IMR-90 (cell line): Measurements from ENCODE around the gene PELO. TPM values are rescaled to one million over a fixed set of nuclear protein-coding genes. Genes with fewer than 3 reads are reported as not detected.

Source experiments
- ATAC-seq: fragments of 200-7000 bp; cut with Tn5 transposase; 2 replicates; pipeline ENCODE4 v1.9.1; 2020; ENCODE audit warnings: low read depth, mild to moderate bottlenecking, moderate library complexity
- BruUV-seq: library from RNA; stranded (reverse); fragments of 400-500 nt; replicated peaks from 2 replicates; lab custom pipeline; 2021; lab: Mats Ljungman, UMichigan
- CTCF ChIA-PET: fragments of 300-600 bp; formaldehyde crosslinking; extraction: SDS; loops from one replicate; lab custom pipeline; 2021; ENCODE audit warnings: antibody characterized with exemption; lab: Yijun Ruan, JAX
- POLR2A ChIA-PET: fragments of 300-600 bp; sonication (Branson Sonifier 250); formaldehyde crosslinking; loops from one replicate; lab custom pipeline; 2022; ENCODE audit warnings: antibody characterized with exemption; ENCODE audit not compliant: unreplicated experiment; lab: Charles Lee
- DNase-seq: peaks from one replicate; pipeline ENCODE4 v3.0.0; 2013
- H2AFZ ChIP-seq: replicated peaks from 2 replicates; pipeline ENCODE3; 2013; ENCODE audit warnings: low read length, mild to moderate bottlenecking; ENCODE audit not compliant: poor library complexity
- H2AK5ac ChIP-seq: 2 replicates; pipeline ENCODE4 v1.6.1; 2013; ENCODE audit warnings: low read depth, low read length, inconsistent platforms
- H2AK9ac ChIP-seq: replicated peaks from 2 replicates; pipeline ENCODE3; 2013; ENCODE audit warnings: mild to moderate bottlenecking, low read depth, low read length, moderate library complexity; ENCODE audit not compliant: poor library complexity
- H2BK120ac ChIP-seq: 2 replicates; pipeline ENCODE4 v1.6.1; 2013; ENCODE audit warnings: low read depth, low read length, inconsistent platforms
- H2BK15ac ChIP-seq: 3 replicates; pipeline ENCODE4 v1.6.1; 2013; ENCODE audit warnings: low read depth, low read length, inconsistent platforms
- H2BK20ac ChIP-seq: 2 replicates; pipeline ENCODE4 v1.6.1; 2013; ENCODE audit warnings: low read depth, mild to moderate bottlenecking, inconsistent platforms, low read length, moderate library complexity
- H2BK5ac ChIP-seq: 2 replicates; pipeline ENCODE4 v1.6.1; 2013; ENCODE audit warnings: mild to moderate bottlenecking, low read depth, low read length, inconsistent platforms; ENCODE audit not compliant: poor library complexity, severe bottlenecking
- H3K14ac ChIP-seq: replicated peaks from 2 replicates; pipeline ENCODE4 v1.6.1; 2013; ENCODE audit warnings: low read depth, low read length, inconsistent platforms
- H3K18ac ChIP-seq: 2 replicates; pipeline ENCODE4 v1.6.1; 2013; ENCODE audit warnings: low read depth, low read length, control low read depth
- H3K23ac ChIP-seq: 2 replicates; pipeline ENCODE4 v1.6.1; 2013; ENCODE audit warnings: low read depth, low read length, inconsistent platforms
- H3K27ac ChIP-seq: 2 replicates; pipeline ENCODE4 v1.5.1; 2013; ENCODE audit warnings: mild to moderate bottlenecking, control low read depth, low read length; ENCODE audit not compliant: insufficient read depth
- H3K27me3 ChIP-seq: 2 replicates; pipeline ENCODE4 v1.6.1; 2013; ENCODE audit warnings: low read length; ENCODE audit not compliant: control insufficient read depth, insufficient read depth
- H3K36me3 ChIP-seq: 2 replicates; pipeline ENCODE4 v1.6.1; 2013; ENCODE audit warnings: low read length, mixed read lengths; ENCODE audit not compliant: control insufficient read depth, insufficient read depth
- H3K4ac ChIP-seq: 2 replicates; pipeline ENCODE4 v1.6.1; 2013; ENCODE audit warnings: low read depth, low read length, inconsistent platforms
- H3K4me1 ChIP-seq: 2 replicates; pipeline ENCODE4 v1.6.1; 2013; ENCODE audit warnings: low read length, mixed read lengths; ENCODE audit not compliant: control insufficient read depth, insufficient read depth
- H3K4me2 ChIP-seq: 2 replicates; pipeline ENCODE4 v1.6.1; 2013; ENCODE audit warnings: low read depth, mild to moderate bottlenecking, control low read depth, low read length, moderate library complexity
- H3K4me3 ChIP-seq: 2 replicates; pipeline ENCODE4 v1.5.1; 2013; ENCODE audit warnings: low read depth, mild to moderate bottlenecking, control low read depth, low read length, moderate library complexity; ENCODE audit not compliant: insufficient read depth
- H3K56ac ChIP-seq: 2 replicates; pipeline ENCODE4 v1.6.1; 2013; ENCODE audit warnings: low read length, inconsistent platforms; ENCODE audit not compliant: insufficient read depth; ENCODE audit errors: extremely low read depth
- H3K79me1 ChIP-seq, 2 experiments: 2 replicates each; pipeline ENCODE4 v1.6.1; 2013; ENCODE audit warnings: low read length in 2 of 2, inconsistent platforms in 1 of 2, low read depth in 1 of 2
- H3K9ac ChIP-seq: 2 replicates; pipeline ENCODE4 v1.6.1; 2013; ENCODE audit warnings: low read depth, low read length, control low read depth
- H3K9me1 ChIP-seq: 2 replicates; pipeline ENCODE4 v1.6.1; 2013; ENCODE audit warnings: low read length, inconsistent platforms; ENCODE audit not compliant: insufficient read depth
- H3K9me3 ChIP-seq: 2 replicates; pipeline ENCODE4 v1.6.1; 2013; ENCODE audit warnings: low read length; ENCODE audit not compliant: control insufficient read depth, insufficient read depth
- H4K20me1 ChIP-seq: 2 replicates; pipeline ENCODE4 v1.6.1; 2013; ENCODE audit warnings: low read length, inconsistent platforms; ENCODE audit not compliant: insufficient read depth
- H4K5ac ChIP-seq: 2 replicates; pipeline ENCODE4 v1.6.1; 2013; ENCODE audit warnings: mild to moderate bottlenecking, low read depth, low read length, control low read depth
- H4K8ac ChIP-seq, 2 experiments: 2 replicates each; pipeline ENCODE4 v1.6.1; 2013; ENCODE audit warnings: low read depth in 2 of 2, low read length in 2 of 2, control low read depth in 1 of 2, inconsistent platforms in 1 of 2
- H4K91ac ChIP-seq: 2 replicates; pipeline ENCODE4 v1.6.1; 2013; ENCODE audit warnings: low read depth, low read length, inconsistent platforms; ENCODE audit not compliant: insufficient read depth
- BHLHE40 ChIP-seq: fragments of 150-350 bp; IDR thresholded peaks from 2 replicates; pipeline ENCODE4 v1.6.1; 2016; ENCODE audit warnings: mild to moderate bottlenecking, low read depth, low read length
- CEBPB ChIP-seq: IDR thresholded peaks from 2 replicates; pipeline ENCODE4 v1.6.1; 2012; ENCODE audit warnings: low read depth, low read length, improper control_type of control experiment
- CHD1 ChIP-seq: IDR thresholded peaks from 2 replicates; pipeline ENCODE4 v1.6.1; 2012; ENCODE audit warnings: low read depth, low read length, improper control_type of control experiment
- FOS ChIP-seq: fragments of 150-350 bp; IDR thresholded peaks from 2 replicates; pipeline ENCODE4 v1.6.1; 2016; ENCODE audit warnings: low read depth, low read length
- MAFK ChIP-seq: IDR thresholded peaks from 2 replicates; pipeline ENCODE4 v1.6.1; 2012; ENCODE audit warnings: low read depth, low read length, improper control_type of control experiment
- MAZ ChIP-seq: IDR thresholded peaks from 2 replicates; pipeline ENCODE4 v1.6.1; 2012; ENCODE audit warnings: low read depth, mild to moderate bottlenecking, low read length, improper control_type of control experiment, moderate library complexity, borderline replicate concordance
- MXI1 ChIP-seq: IDR thresholded peaks from 2 replicates; pipeline ENCODE4 v1.6.1; 2012; ENCODE audit warnings: low read depth, mild to moderate bottlenecking, low read length, moderate library complexity, borderline replicate concordance
- RCOR1 ChIP-seq: IDR thresholded peaks from 2 replicates; pipeline ENCODE4 v1.6.1; 2012; ENCODE audit warnings: mild to moderate bottlenecking, low read length, improper control_type of control experiment; ENCODE audit not compliant: insufficient replicate concordance
- SMC3 ChIP-seq: fragments of 150-350 bp; IDR thresholded peaks from 2 replicates; pipeline ENCODE4 v1.6.1; 2016; ENCODE audit warnings: low read depth, mild to moderate bottlenecking, antibody characterized with exemption, low read length, moderate library complexity
- WGBS, 2 experiments: methylation state at CpG; one replicate each; pipeline versions ENCODE4 v1.1.5 to v1.1.7; 2013; ENCODE audit warnings: missing lambda C conversion rate in 2 of 2; ENCODE audit not compliant: insufficient read length in 1 of 2; ENCODE audit errors: extremely low coverage in 2 of 2; 5-methylcytosine and 5-hydroxymethylcytosine counted together
- dilution Hi-C: fragments of 300-500 bp; cut with HindIII; formaldehyde crosslinking; loops from one replicate; pipeline ENCODE4 v1.14.3; 2018; ENCODE audit warnings: low sequenced_read_pairs; ENCODE audit not compliant: unreplicated experiment
- in situ Hi-C: fragments of 300-500 bp; cut with MboI; formaldehyde crosslinking; loops from 3 replicates; pipeline ENCODE4 v1.14.3; 2019; ENCODE audit warnings: low sequenced_read_pairs, inconsistent platforms, mixed read lengths
- intact Hi-C: fragments of 100-400 bp; cut with micrococcal nuclease; formaldehyde crosslinking; loops from 2 replicates; pipeline ENCODE4 v1.10.0; 2022
- polyA plus RNA-seq, 3 experiments: library from polyadenylated mRNA; depleted of rRNA; stranded (reverse); fragments of >200 nt; gene quantifications; 2 replicates each; pipeline ENCODE4 v1.2.3, GENCODE V29; 2012; ENCODE audit warnings: low replicate concordance in 1 of 3
- total RNA-seq: library from RNA; depleted of rRNA; stranded (reverse); fragments of >200 nt; gene quantifications from 2 replicates; pipeline ENCODE4 v1.2.3, GENCODE V29; 2012
- TF ChIP-seq, protein P1 (sequence below): fragments of 150-350 bp; IDR thresholded peaks from 2 replicates; pipeline ENCODE4 v1.6.1; 2017; ENCODE audit warnings: mild to moderate bottlenecking, antibody characterized with exemption, low read length, low read depth
- TF ChIP-seq, protein P2 (sequence below): fragments of 150-350 bp; IDR thresholded peaks from 2 replicates; pipeline ENCODE4 v1.6.1; 2016; ENCODE audit warnings: low read depth, mild to moderate bottlenecking, low read length, moderate library complexity, borderline replicate concordance
- TF ChIP-seq, protein P3 (sequence below): conservative IDR thresholded peaks from 2 replicates; pipeline ENCODE4 v1.5.1; 2012; ENCODE audit warnings: mild to moderate bottlenecking, low read depth, low read length, improper control_type of control experiment

The PELO gene
- total and polyA plus RNA-seq, 2 of the 4 experiments (the other 2 are of a cell fraction), result 42.4 to 48.9 TPM

DNA sequence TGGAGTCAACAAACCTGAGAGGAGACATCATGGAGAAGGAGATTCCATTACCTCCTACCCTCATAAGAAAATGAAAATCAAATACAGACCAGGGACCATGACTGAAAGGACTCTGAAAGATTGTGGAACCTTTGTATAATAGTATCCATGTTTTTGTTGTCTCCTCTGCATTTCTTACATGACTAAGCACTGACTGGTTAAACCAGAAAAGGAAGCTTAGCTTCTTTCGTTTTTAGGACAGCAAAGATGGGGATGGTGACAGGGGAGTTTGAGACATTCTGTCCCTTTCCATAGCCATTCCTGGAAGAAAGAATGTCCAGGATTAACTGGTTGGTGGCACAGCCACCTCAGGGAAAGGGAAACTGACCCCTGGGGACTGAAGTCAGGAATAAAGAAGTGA lies 22.2 kb downstream of the PELO start:
- peak overlapping the region; percentile 94 for H2BK120ac ChIP-seq
- WGBS, 2 experiments, result no CpG with 5 or more reads among the region's 1 CpG
- H3K9me3 ChIP-seq, result no peaks in the 10 kb centered on the region
- peak overlapping the region; percentile 95 for H2BK20ac ChIP-seq
- BruUV-seq, result no TSS peak
- H3K27me3 ChIP-seq, result no peaks in the 10 kb centered on the region
- intact Hi-C loops, result loop anchor here (2.0 kb wide), 1 partner anchor 27 kb away; no protein-coding TSS in a partner anchor
- in situ Hi-C loops, result no loop called here
- ChIA-PET POLR2A (interaction anchor here (1.0 to 1.2 kb wide), 3 partner anchors 9 to 56 kb away, joined by 3 to 5 read pairs (median 3); no protein-coding TSS in a partner anchor), CTCF (interaction anchor here (1.0 to 1.3 kb wide), 3 partner anchors 58 to 106 kb away, joined by 3 to 4 read pairs (median 3); no protein-coding TSS in a partner anchor)
- peak overlapping the region; percentile 92 for H3K14ac ChIP-seq
- H3K4me3 ChIP-seq, result no peak overlapping the region
- H3K4me1 ChIP-seq, result peaks cover 27% of the 10 kb centered on the region
- peak overlapping the region; percentile 77; the same call in 1 of the 2 replicates for H3K56ac ChIP-seq
- H3K23ac ChIP-seq, result peak overlapping the region; percentile 87
- H4K5ac ChIP-seq, result peak overlapping the region; percentile 97
- H4K8ac ChIP-seq, result peak overlapping the region; percentile 36 to 96; a peak in 3 of 4 replicates
- no peak for TF ChIP-seq CEBPB
- TF ChIP-seq, protein P1, sequence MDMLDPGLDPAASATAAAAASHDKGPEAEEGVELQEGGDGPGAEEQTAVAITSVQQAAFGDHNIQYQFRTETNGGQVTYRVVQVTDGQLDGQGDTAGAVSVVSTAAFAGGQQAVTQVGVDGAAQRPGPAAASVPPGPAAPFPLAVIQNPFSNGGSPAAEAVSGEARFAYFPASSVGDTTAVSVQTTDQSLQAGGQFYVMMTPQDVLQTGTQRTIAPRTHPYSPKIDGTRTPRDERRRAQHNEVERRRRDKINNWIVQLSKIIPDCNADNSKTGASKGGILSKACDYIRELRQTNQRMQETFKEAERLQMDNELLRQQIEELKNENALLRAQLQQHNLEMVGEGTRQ, result no peak
- TF ChIP-seq, protein P2, sequence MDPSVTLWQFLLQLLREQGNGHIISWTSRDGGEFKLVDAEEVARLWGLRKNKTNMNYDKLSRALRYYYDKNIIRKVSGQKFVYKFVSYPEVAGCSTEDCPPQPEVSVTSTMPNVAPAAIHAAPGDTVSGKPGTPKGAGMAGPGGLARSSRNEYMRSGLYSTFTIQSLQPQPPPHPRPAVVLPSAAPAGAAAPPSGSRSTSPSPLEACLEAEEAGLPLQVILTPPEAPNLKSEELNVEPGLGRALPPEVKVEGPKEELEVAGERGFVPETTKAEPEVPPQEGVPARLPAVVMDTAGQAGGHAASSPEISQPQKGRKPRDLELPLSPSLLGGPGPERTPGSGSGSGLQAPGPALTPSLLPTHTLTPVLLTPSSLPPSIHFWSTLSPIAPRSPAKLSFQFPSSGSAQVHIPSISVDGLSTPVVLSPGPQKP, result no peak
- 0 out of 2 replicates have a peak, but pooled peaks have one; percentile 5 for TF ChIP-seq FOS
- no peak for TF ChIP-seq MAZ
- TF ChIP-seq CHD1, result no peak
- TF ChIP-seq BHLHE40, result no peak
- TF ChIP-seq, protein P3, sequence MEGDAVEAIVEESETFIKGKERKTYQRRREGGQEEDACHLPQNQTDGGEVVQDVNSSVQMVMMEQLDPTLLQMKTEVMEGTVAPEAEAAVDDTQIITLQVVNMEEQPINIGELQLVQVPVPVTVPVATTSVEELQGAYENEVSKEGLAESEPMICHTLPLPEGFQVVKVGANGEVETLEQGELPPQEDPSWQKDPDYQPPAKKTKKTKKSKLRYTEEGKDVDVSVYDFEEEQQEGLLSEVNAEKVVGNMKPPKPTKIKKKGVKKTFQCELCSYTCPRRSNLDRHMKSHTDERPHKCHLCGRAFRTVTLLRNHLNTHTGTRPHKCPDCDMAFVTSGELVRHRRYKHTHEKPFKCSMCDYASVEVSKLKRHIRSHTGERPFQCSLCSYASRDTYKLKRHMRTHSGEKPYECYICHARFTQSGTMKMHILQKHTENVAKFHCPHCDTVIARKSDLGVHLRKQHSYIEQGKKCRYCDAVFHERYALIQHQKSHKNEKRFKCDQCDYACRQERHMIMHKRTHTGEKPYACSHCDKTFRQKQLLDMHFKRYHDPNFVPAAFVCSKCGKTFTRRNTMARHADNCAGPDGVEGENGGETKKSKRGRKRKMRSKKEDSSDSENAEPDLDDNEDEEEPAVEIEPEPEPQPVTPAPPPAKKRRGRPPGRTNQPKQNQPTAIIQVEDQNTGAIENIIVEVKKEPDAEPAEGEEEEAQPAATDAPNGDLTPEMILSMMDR, result no peak
- no peak for TF ChIP-seq RCOR1
- TF ChIP-seq MXI1, result no peak
- no peak for TF ChIP-seq SMC3
- TF ChIP-seq MAFK, result peak; percentile 33
- H2BK15ac ChIP-seq, result peak overlapping the region; percentile 38; the same call in 1 of the 3 replicates
- dilution Hi-C loops, result no loop called here
- peaks cover 8% of the 10 kb centered on the region; the same call in 1 of the 2 replicates for H3K9me1 ChIP-seq
- H2BK5ac ChIP-seq, result peak overlapping the region; percentile 95
- peak overlapping the region; percentile 77 for H2AFZ ChIP-seq
- H3K9ac ChIP-seq, result peak overlapping the region; percentile 5; the same call in 1 of the 2 replicates
- peaks cover 2% of the 10 kb centered on the region; the same call in 1 of the 2 replicates for H3K36me3 ChIP-seq
- DNase-seq (peak; percentile 62), ATAC-seq (peak; percentile 64)
- peak overlapping the region; percentile 95 for H3K27ac ChIP-seq
- peak overlapping the region; percentile 87 for H3K4me2 ChIP-seq
- H3K4ac ChIP-seq, result peak overlapping the region; percentile 95
- peaks cover 5% of the 10 kb centered on the region; the same call in 1 of the 2 replicates for H4K20me1 ChIP-seq
- H3K18ac ChIP-seq, result peak overlapping the region; percentile 99
- peak overlapping the region; percentile 35; the same call in 1 of the 2 replicates for H2AK5ac ChIP-seq
- H4K91ac ChIP-seq, result peak overlapping the region; percentile 87
- peaks cover 7 to 66% of the 10 kb centered on the region in 2 experiments for H3K79me1 ChIP-seq
- H2AK9ac ChIP-seq, result no peak overlapping the region
